Activated CD8-positive, alpha-beta T cell treated with anti-CD3 and anti-CD28 coated beads for 36 hours (primary cell): ENCODE measurements around the gene ERCC6L. TPM values are rescaled to one million over a fixed set of nuclear protein-coding genes. Genes with fewer than 3 reads are reported as not detected.

Experiments used
- ATAC-seq: fragments of 200-7000 bp; cut with Tn5 transposase; one replicate; pipeline ENCODE4 v1.10.0; 2021; ENCODE audit warnings: mild to moderate bottlenecking, moderate library complexity
- CTCF ChIA-PET: fragments of 350-600 bp; sonication (Branson Sonifier 250); formaldehyde crosslinking; loops from one replicate; lab custom pipeline; 2021; ENCODE audit warnings: antibody characterized with exemption; lab: Charles Lee
- POLR2A ChIA-PET: fragments of 350-600 bp; sonication (Branson Sonifier 250); formaldehyde crosslinking; loops from one replicate; lab custom pipeline; 2021; ENCODE audit warnings: antibody characterized with exemption; lab: Charles Lee
- DNase-seq: peaks from one replicate; pipeline ENCODE4 v3.0.0-alpha.2; 2020
- H3K27ac Mint-ChIP-seq: one replicate; pipeline ENCODE4 v1.8.0; 2021; ENCODE audit warnings: mild to moderate bottlenecking, mixed read lengths
- H3K27me3 Mint-ChIP-seq: one replicate; pipeline ENCODE4 v1.8.0; 2021; ENCODE audit warnings: mixed read lengths
- H3K36me3 Mint-ChIP-seq: one replicate; pipeline ENCODE4 v1.8.0; 2021; ENCODE audit warnings: low read depth, mixed read lengths
- H3K4me1 Mint-ChIP-seq: one replicate; pipeline ENCODE4 v1.8.0; 2021; ENCODE audit warnings: low read depth, mixed read lengths
- H3K4me3 Mint-ChIP-seq: one replicate; pipeline ENCODE4 v1.8.0; 2021; ENCODE audit warnings: mild to moderate bottlenecking, moderate library complexity, mixed read lengths
- H3K9me3 Mint-ChIP-seq: one replicate; pipeline ENCODE4 v1.8.0; 2021; ENCODE audit warnings: mixed read lengths
- intact Hi-C: fragments of 100-400 bp; cut with micrococcal nuclease; formaldehyde crosslinking; loops from one replicate; pipeline ENCODE4 v1.10.0; 2022
- total RNA-seq, 2 experiments: library from RNA; stranded (reverse); gene quantifications; one replicate each; pipeline ENCODE4 v1.2.3, GENCODE V29; 2021
- TF ChIP-seq, protein P1 (sequence below): fragments of 200-600 bp; IDR thresholded peaks from one replicate; pipeline ENCODE4 v1.8.0; 2022; ENCODE audit warnings: antibody characterized with exemption, mild to moderate bottlenecking

Gene ERCC6L
- total RNA-seq, 2 experiments from 2014 or later: 10.3 to 11.3 TPM

DNA sequence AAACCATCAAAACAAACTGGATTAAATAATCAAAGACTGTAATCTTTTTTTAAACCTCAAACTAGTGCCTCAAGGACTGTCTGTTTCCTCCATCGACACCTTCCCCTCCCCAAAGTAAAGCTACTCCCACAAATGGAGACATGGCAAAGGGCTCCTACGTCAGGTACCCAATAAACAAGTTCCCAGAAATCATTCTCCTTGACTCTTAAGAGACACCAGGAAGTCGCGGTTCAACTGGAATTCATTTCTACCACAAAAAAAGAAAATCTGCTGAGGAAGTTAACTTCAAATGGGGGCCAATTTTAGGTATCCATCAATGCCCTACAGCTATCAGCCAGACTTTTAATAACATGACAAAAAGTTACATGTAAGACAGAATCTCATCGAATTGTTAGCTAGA, 35.7 kb upstream of the ERCC6L start:
- peaks cover 60% of the 10 kb centered on the region for H3K36me3 Mint-ChIP-seq
- CTCF ChIA-PET: interaction anchor here (0.8 kb wide), 1 partner anchor 30 kb away, joined by 3 read pairs; no protein-coding TSS in a partner anchor
- POLR2A ChIA-PET: interaction anchor here (0.7 to 1.0 kb wide), 2 partner anchors 31 to 729 kb away, joined by 3 read pairs; no protein-coding TSS in a partner anchor
- H3K9me3 Mint-ChIP-seq: no peaks in the 10 kb centered on the region
- TF ChIP-seq, protein P1, sequence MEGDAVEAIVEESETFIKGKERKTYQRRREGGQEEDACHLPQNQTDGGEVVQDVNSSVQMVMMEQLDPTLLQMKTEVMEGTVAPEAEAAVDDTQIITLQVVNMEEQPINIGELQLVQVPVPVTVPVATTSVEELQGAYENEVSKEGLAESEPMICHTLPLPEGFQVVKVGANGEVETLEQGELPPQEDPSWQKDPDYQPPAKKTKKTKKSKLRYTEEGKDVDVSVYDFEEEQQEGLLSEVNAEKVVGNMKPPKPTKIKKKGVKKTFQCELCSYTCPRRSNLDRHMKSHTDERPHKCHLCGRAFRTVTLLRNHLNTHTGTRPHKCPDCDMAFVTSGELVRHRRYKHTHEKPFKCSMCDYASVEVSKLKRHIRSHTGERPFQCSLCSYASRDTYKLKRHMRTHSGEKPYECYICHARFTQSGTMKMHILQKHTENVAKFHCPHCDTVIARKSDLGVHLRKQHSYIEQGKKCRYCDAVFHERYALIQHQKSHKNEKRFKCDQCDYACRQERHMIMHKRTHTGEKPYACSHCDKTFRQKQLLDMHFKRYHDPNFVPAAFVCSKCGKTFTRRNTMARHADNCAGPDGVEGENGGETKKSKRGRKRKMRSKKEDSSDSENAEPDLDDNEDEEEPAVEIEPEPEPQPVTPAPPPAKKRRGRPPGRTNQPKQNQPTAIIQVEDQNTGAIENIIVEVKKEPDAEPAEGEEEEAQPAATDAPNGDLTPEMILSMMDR: no peak
- peak overlapping the region; percentile 81 for H3K27ac Mint-ChIP-seq
- intact Hi-C loops: no loop called here
- H3K27me3 Mint-ChIP-seq: peaks cover 1% of the 10 kb centered on the region
- peak overlapping the region; percentile 88 for H3K4me3 Mint-ChIP-seq
- DNase-seq (no peak), ATAC-seq (no peak)
- peaks cover 46% of the 10 kb centered on the region for H3K4me1 Mint-ChIP-seq

DNA sequence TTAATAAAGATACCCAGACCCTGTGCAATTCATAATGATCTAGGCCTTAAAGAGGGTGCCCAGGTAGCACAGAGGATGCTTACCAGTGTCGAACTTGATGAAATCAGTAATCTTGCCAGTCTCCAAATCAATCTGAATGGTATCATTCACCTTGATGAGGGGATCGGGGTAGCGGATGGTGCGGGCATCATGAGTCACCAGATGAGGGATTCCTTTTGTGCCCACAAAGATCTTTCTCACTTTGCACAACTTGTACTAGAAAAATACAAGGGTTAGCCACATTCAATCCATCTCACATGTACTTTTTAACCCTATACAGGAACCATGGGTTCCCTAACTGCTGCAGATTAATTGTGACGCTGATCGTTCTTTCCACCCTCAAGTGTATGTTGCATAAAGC, 34.9 kb upstream of the ERCC6L start:
- H3K27ac Mint-ChIP-seq: peak overlapping the region; percentile 81
- H3K36me3 Mint-ChIP-seq: peaks cover 67% of the 10 kb centered on the region
- DNase-seq: peak; percentile 36
- H3K27me3 Mint-ChIP-seq: no peaks in the 10 kb centered on the region
- CTCF ChIA-PET: no interaction called here
- TF ChIP-seq, protein P1: no peak
- no peaks in the 10 kb centered on the region for H3K9me3 Mint-ChIP-seq
- POLR2A ChIA-PET: no interaction called here
- H3K4me3 Mint-ChIP-seq: peak overlapping the region; percentile 88
- no peak for ATAC-seq
- intact Hi-C loops: no loop called here
- H3K4me1 Mint-ChIP-seq: peaks cover 46% of the 10 kb centered on the region

DNA sequence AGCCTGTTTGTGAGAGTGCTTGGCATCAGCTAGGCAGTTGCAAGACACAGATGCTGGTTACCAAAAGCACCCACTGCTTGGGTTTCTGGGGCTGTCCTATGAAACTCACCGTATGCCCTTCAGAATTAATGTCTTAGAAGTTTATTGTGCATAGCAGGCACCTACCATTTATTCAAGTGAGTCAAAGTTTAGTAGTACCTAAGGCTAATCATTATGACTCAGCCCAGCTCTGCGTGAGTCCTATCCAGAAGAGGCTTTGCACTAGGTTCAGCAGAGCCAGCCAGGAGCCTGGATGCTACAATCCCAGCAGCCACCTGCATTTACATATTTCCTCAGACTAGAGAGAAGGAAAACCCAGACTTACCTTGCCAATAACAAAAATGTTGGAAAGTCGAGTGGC, 34.0 kb upstream of the ERCC6L start:
- Mint-ChIP-seq H3K27ac (peak overlapping the region; percentile 84), H3K9me3 (no peaks in the 10 kb centered on the region), H3K4me3 (peak overlapping the region; percentile 44), H3K36me3 (peaks cover 72% of the 10 kb centered on the region), H3K27me3 (no peaks in the 10 kb centered on the region), H3K4me1 (peaks cover 44% of the 10 kb centered on the region)
- ChIA-PET CTCF (no interaction called here), POLR2A (no interaction called here)
- intact Hi-C loops: no loop called here
- TF ChIP-seq, protein P1: no peak
- ATAC-seq: peak; percentile 22
- peak; percentile 17 for DNase-seq

DNA sequence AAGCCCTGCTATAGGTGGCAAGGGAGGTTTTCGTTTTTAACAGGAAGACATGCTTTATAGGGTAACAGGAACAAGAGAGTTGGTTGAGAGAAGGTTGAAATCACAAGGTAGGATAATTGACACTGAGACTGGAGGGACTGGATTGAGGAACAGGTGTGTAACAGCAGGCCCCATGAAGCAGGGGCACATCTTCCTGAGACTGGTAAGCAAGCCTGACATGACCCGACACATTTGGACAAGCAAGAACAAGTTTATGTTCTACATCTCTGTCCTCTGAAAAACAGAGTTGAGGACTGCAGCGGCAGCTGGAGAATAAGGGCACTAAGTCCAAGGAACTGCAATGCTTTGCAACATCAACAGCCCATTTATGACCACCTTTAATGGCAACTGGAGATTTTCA, 33.0 kb upstream of the ERCC6L start:
- POLR2A ChIA-PET: no interaction called here

DNA sequence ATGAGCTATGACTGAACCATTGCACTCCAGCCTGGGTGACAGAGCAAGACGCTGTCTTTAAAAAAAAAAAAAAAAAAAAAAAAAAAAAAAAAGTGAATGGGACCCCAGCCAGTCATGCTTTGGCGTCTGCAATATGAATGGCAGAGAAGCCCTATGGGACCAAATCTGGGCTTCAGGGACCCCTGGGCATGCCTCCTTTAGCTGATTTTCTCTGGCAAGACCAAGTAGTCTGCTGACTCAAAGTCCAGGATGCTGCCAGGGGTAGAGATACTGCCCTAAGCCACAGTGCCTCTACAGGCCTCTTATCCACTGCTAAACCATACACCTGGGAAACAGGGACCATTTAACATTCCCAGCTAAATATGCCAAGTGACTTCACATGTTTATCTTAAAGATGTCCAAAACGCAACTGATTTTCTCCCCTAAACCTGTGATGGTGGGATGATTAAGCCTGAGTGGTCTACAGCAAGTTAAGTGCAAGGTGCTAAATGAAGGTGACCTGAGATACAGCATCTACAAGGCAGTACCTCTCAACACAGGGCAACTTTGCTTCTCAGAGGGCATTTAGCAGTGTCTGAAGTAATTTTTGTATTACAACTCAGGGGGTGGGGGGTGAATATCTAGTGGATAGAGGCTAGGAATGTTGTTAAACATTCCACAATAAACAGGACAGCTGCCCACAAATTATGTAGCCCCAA, 32.4 kb upstream of the ERCC6L start:
- DNase-seq (no peak), ATAC-seq (no peak)
- no peaks in the 10 kb centered on the region for H3K27me3 Mint-ChIP-seq
- peaks cover 75% of the 10 kb centered on the region for H3K36me3 Mint-ChIP-seq
- TF ChIP-seq, protein P1: no peak
- peaks cover 43% of the 10 kb centered on the region for H3K4me1 Mint-ChIP-seq
- H3K9me3 Mint-ChIP-seq: no peaks in the 10 kb centered on the region
- peak overlapping the region; percentile 44 for H3K4me3 Mint-ChIP-seq
- CTCF ChIA-PET: no interaction called here
- POLR2A ChIA-PET: interaction anchor here (0.9 kb wide), 1 partner anchor 31 kb away, joined by 3 read pairs; no protein-coding TSS in a partner anchor
- peak overlapping the region; percentile 84 for H3K27ac Mint-ChIP-seq
- intact Hi-C loops: no loop called here

More for the DNA sequence above, 33.0 kb upstream of the ERCC6L start:
- peaks cover 76% of the 10 kb centered on the region for H3K36me3 Mint-ChIP-seq
- H3K27ac Mint-ChIP-seq: peak overlapping the region; percentile 84
- ATAC-seq (no peak), DNase-seq (no peak)
- CTCF ChIA-PET: no interaction called here
- intact Hi-C loops: no loop called here
- H3K27me3 Mint-ChIP-seq: no peaks in the 10 kb centered on the region
- TF ChIP-seq, protein P1: no peak
- H3K9me3 Mint-ChIP-seq: no peaks in the 10 kb centered on the region
- peak overlapping the region; percentile 44 for H3K4me3 Mint-ChIP-seq
- peaks cover 43% of the 10 kb centered on the region for H3K4me1 Mint-ChIP-seq
